Measurements from ENCODE around the gene TMEM223. TPM values are rescaled to one million over a fixed set of nuclear protein-coding genes. Genes with fewer than 3 reads are reported as not detected.
A peak's percentile ranks its signal among the peaks of the same experiment; 100 is the strongest.
"Not testable (repeated sequence)": the region's sequence is repeated elsewhere in the genome, so short reads cannot be mapped to it uniquely, and the experiment has no call there.

TMEM223 gene
- total RNA-seq, 1 donor from 2014 or later = 15.0 TPM

- Mint-ChIP-seq H3K36me3 (ENCODE audit: low read depth) (peaks cover 43% of the 10 kb centered on the region), H3K9me3 (no peaks in the 10 kb centered on the region), H3K27ac (peak within 1 kb of the TSS; percentile 92), H3K4me3 (peak within 1 kb of the TSS; percentile 93), H3K27me3 (no peaks in the 10 kb centered on the region), H3K4me1 (peaks cover 37% of the 10 kb centered on the region)
- intact Hi-C loops (cut with micrococcal nuclease) = loop anchor here (1.0 to 2.0 kb wide), 10 partner anchors 16 to 122 kb away; partner anchors contain the start of genes C11orf98, CSKMT, HNRNPUL2 and POLR2G
- peak; percentile 99 for DNase-seq
Measured at GRCh38 chr11:62787005-62787759, 4.6 kb downstream of the TMEM223 start, which contains the start of gene TMEM179B. TMEM179B (plus strand) TSS chr11:62787402; CDS start chr11:62787432, 30 bp downstream.

GRCh38 chr11:62786318-62787004 is 5.3 kb downstream of the TMEM223 start:
- intact Hi-C loops (cut with micrococcal nuclease) = loop anchor here (1.0 to 2.0 kb wide), 11 partner anchors 15 to 121 kb away; partner anchors contain the start of genes C11orf98, CSKMT, HNRNPUL2 and NXF1
- Mint-ChIP-seq H3K27ac (peak overlapping the region; percentile 91), H3K4me3 (peak overlapping the region; percentile 93), H3K36me3 (ENCODE audit: low read depth) (peaks cover 38% of the 10 kb centered on the region), H3K9me3 (no peaks in the 10 kb centered on the region), H3K4me1 (peaks cover 34% of the 10 kb centered on the region), H3K27me3 (no peaks in the 10 kb centered on the region)
- peak; percentile 97 for DNase-seq

GRCh38 chr11:62782753-62783152 is 9.1 kb downstream of the TMEM223 start:
- no peaks in the 10 kb centered on the region for H3K27me3 Mint-ChIP-seq
- no peaks in the 10 kb centered on the region for H3K9me3 Mint-ChIP-seq
- no peak for DNase-seq
- H3K4me3 Mint-ChIP-seq = no peak overlapping the region
- intact Hi-C loops (cut with micrococcal nuclease) = no loop called here
- no peak overlapping the region for H3K27ac Mint-ChIP-seq
- peaks cover 16% of the 10 kb centered on the region for H3K4me1 Mint-ChIP-seq
- H3K36me3 Mint-ChIP-seq (ENCODE audit: low read depth) = peaks cover 17% of the 10 kb centered on the region

GRCh38 chr11:62778441-62778840 is 13.4 kb downstream of the TMEM223 start:
- H3K9me3 Mint-ChIP-seq = no peaks in the 10 kb centered on the region
- H3K27ac Mint-ChIP-seq = peak overlapping the region; percentile 91
- no peak overlapping the region for H3K4me3 Mint-ChIP-seq
- peaks cover 23% of the 10 kb centered on the region for H3K36me3 Mint-ChIP-seq (ENCODE audit: low read depth)
- peaks cover 18% of the 10 kb centered on the region for H3K4me1 Mint-ChIP-seq
- H3K27me3 Mint-ChIP-seq = no peaks in the 10 kb centered on the region
- DNase-seq = no peak
- intact Hi-C loops (cut with micrococcal nuclease) = loop anchor here (10.0 kb wide), 1 partner anchor 184 kb away; the partner anchor contains the start of gene TUT1

- intact Hi-C loops (cut with micrococcal nuclease) = loop anchor here (10.0 kb wide), 1 partner anchor 183 kb away; the partner anchor contains the start of gene TUT1
- peaks cover 18% of the 10 kb centered on the region for H3K4me1 Mint-ChIP-seq
- no peaks in the 10 kb centered on the region for H3K27me3 Mint-ChIP-seq
- peaks cover 23% of the 10 kb centered on the region for H3K36me3 Mint-ChIP-seq (ENCODE audit: low read depth)
- H3K27ac Mint-ChIP-seq = peak overlapping the region; percentile 91
- no peak for DNase-seq
- H3K4me3 Mint-ChIP-seq = peak overlapping the region; percentile 61
- H3K9me3 Mint-ChIP-seq = no peaks in the 10 kb centered on the region
Measured at GRCh38 chr11:62777389-62777788, 14.4 kb downstream of the TMEM223 start.

GRCh38 chr11:62775646-62776045 is 16.2 kb downstream of the TMEM223 start:
- Mint-ChIP-seq H3K4me3 (no peak overlapping the region), H3K27me3 (no peaks in the 10 kb centered on the region), H3K9me3 (no peaks in the 10 kb centered on the region), H3K4me1 (peaks cover 28% of the 10 kb centered on the region), H3K36me3 (ENCODE audit: low read depth) (peaks cover 23% of the 10 kb centered on the region), H3K27ac (no peak overlapping the region)
- DNase-seq = no peak
- intact Hi-C loops (cut with micrococcal nuclease) = loop anchor here (10.0 kb wide), 1 partner anchor 181 kb away; the partner anchor contains the start of gene TUT1

- intact Hi-C loops (cut with micrococcal nuclease) = loop anchor here (5.0 to 10.0 kb wide), 2 partner anchors 67 to 180 kb away; partner anchors contain the start of genes BSCL2, GNG3 and TUT1
- Mint-ChIP-seq H3K9me3 (no peaks in the 10 kb centered on the region), H3K4me1 (peaks cover 39% of the 10 kb centered on the region), H3K36me3 (ENCODE audit: low read depth) (peaks cover 25% of the 10 kb centered on the region), H3K27ac (no peak overlapping the region), H3K27me3 (no peaks in the 10 kb centered on the region), H3K4me3 (no peak overlapping the region)
- DNase-seq = no peak
Measured at GRCh38 chr11:62774407-62774806, 17.4 kb downstream of the TMEM223 start.

GRCh38 chr11:62771144-62772021 is 20.4 kb downstream of the TMEM223 start, which contains the start of gene TAF6L:
TAF6L (plus strand) TSS chr11:62771396; CDS start chr11:62775784, 4,388 bp downstream.
- Mint-ChIP-seq H3K27me3 (no peaks in the 10 kb centered on the region), H3K4me1 (peaks cover 26% of the 10 kb centered on the region), H3K4me3 (peak within 1 kb of the TSS; percentile 93), H3K27ac (peak within 1 kb of the TSS; percentile 96), H3K9me3 (no peaks in the 10 kb centered on the region), H3K36me3 (ENCODE audit: low read depth) (peaks cover 19% of the 10 kb centered on the region)
- DNase-seq = peak; percentile 98
- intact Hi-C loops (cut with micrococcal nuclease) = loop anchor here (1.0 to 10.0 kb wide), 10 partner anchors 10 to 177 kb away; partner anchors contain the start of genes BSCL2, GNG3, HNRNPUL2 and NXF1

- H3K4me1 Mint-ChIP-seq = peaks cover 26% of the 10 kb centered on the region
- peaks cover 20% of the 10 kb centered on the region for H3K36me3 Mint-ChIP-seq (ENCODE audit: low read depth)
- intact Hi-C loops (cut with micrococcal nuclease) = loop anchor here (1.0 to 10.0 kb wide), 10 partner anchors 9 to 176 kb away; partner anchors contain the start of genes BSCL2, GNG3, HNRNPUL2 and NXF1
- peak; percentile 79 for DNase-seq
- no peaks in the 10 kb centered on the region for H3K9me3 Mint-ChIP-seq
- peak overlapping the region; percentile 93 for H3K4me3 Mint-ChIP-seq
- H3K27ac Mint-ChIP-seq = peak overlapping the region; percentile 96
- H3K27me3 Mint-ChIP-seq = no peaks in the 10 kb centered on the region
Measured at GRCh38 chr11:62770778-62771143, 21.0 kb downstream of the TMEM223 start.

- Mint-ChIP-seq H3K4me1 (peaks cover 13% of the 10 kb centered on the region), H3K27ac (peak overlapping the region; percentile 78), H3K4me3 (peak overlapping the region; percentile 97), H3K36me3 (ENCODE audit: low read depth) (peaks cover 20% of the 10 kb centered on the region)
- not testable (repeated sequence) for DNase-seq, H3K27me3 Mint-ChIP-seq, H3K9me3 Mint-ChIP-seq
- intact Hi-C loops (cut with micrococcal nuclease) = loop anchor here (1.0 to 5.0 kb wide), 4 partner anchors 8 to 94 kb away; partner anchors contain the start of genes C11orf98, CSKMT, TAF6L and TMEM179B
Measured at GRCh38 chr11:62760867-62761227, 31.0 kb downstream of the TMEM223 start.

GRCh38 chr11:62757846-62758788 is 33.7 kb downstream of the TMEM223 start:
- Mint-ChIP-seq H3K4me3 (no peak overlapping the region), H3K27ac (no peak overlapping the region), H3K27me3 (no peaks in the 10 kb centered on the region), H3K9me3 (no peaks in the 10 kb centered on the region), H3K36me3 (ENCODE audit: low read depth) (peaks cover 11% of the 10 kb centered on the region), H3K4me1 (peaks cover 23% of the 10 kb centered on the region)
- intact Hi-C loops (cut with micrococcal nuclease) = no loop called here
- no peak for DNase-seq

- no peak overlapping the region for H3K27ac Mint-ChIP-seq
- peaks cover 13% of the 10 kb centered on the region for H3K4me1 Mint-ChIP-seq
- H3K4me3 Mint-ChIP-seq = peak overlapping the region; percentile 98
- H3K27me3 Mint-ChIP-seq = no peaks in the 10 kb centered on the region
- H3K36me3 Mint-ChIP-seq (ENCODE audit: low read depth) = peaks cover 5% of the 10 kb centered on the region
- intact Hi-C loops (cut with micrococcal nuclease) = no loop called here
- no peak for DNase-seq
- no peaks in the 10 kb centered on the region for H3K9me3 Mint-ChIP-seq
Measured at GRCh38 chr11:62755086-62755615, 36.7 kb downstream of the TMEM223 start.
